HL-60 (cell line): ENCODE data around the gene ADAMTS17.

ENCODE experiments used
- GABPA ChIP-seq: IDR thresholded peaks from 2 replicates; pipeline ENCODE4 v1.6.1; 2012; ENCODE audit warnings: low read depth
- POLR2AphosphoS5 ChIP-seq: IDR thresholded peaks from 2 replicates; pipeline ENCODE4 v1.6.1; 2012; ENCODE audit warnings: low read depth
- REST ChIP-seq: IDR thresholded peaks from 2 replicates; pipeline ENCODE4 v1.6.1; 2012; ENCODE audit warnings: low read depth; ENCODE audit not compliant: insufficient replicate concordance
- SPI1 ChIP-seq: IDR thresholded peaks from 2 replicates; pipeline ENCODE4 v1.6.1; 2012; ENCODE audit warnings: low read depth, mild to moderate bottlenecking, borderline replicate concordance
- TF ChIP-seq, protein P1 (sequence below): IDR thresholded peaks from one replicate; pipeline ENCODE4 v1.5.1; 2011; ENCODE audit warnings: low read length, control low read depth, inconsistent platforms; ENCODE audit not compliant: insufficient read depth

GRCh38 chr15:100332231-100332630 is 9.5 kb downstream of the ADAMTS17 start:
- TF ChIP-seq, protein P1, sequence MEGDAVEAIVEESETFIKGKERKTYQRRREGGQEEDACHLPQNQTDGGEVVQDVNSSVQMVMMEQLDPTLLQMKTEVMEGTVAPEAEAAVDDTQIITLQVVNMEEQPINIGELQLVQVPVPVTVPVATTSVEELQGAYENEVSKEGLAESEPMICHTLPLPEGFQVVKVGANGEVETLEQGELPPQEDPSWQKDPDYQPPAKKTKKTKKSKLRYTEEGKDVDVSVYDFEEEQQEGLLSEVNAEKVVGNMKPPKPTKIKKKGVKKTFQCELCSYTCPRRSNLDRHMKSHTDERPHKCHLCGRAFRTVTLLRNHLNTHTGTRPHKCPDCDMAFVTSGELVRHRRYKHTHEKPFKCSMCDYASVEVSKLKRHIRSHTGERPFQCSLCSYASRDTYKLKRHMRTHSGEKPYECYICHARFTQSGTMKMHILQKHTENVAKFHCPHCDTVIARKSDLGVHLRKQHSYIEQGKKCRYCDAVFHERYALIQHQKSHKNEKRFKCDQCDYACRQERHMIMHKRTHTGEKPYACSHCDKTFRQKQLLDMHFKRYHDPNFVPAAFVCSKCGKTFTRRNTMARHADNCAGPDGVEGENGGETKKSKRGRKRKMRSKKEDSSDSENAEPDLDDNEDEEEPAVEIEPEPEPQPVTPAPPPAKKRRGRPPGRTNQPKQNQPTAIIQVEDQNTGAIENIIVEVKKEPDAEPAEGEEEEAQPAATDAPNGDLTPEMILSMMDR, result no peak
- TF ChIP-seq GABPA (no peak), SPI1 (no peak), POLR2AphosphoS5 (no peak), REST (no peak)
